Epithelial cell of proximal tubule (primary cell): ENCODE data around the gene CBR4. TPM values are rescaled to one million over a fixed set of nuclear protein-coding genes. Genes with fewer than 3 reads are reported as not detected.

Experiments used
- DNase-seq: peaks from one replicate; pipeline ENCODE4 v3.0.0-alpha.2; 2011; ENCODE audit warnings: low read depth
- H3K4me3 ChIP-seq: 2 replicates; pipeline ENCODE4 v1.5.1; 2011; ENCODE audit warnings: low read depth, mild to moderate bottlenecking, low read length
- total RNA-seq: library from RNA; depleted of rRNA; stranded (reverse); fragments of >200 nt; gene quantifications from 2 replicates; pipeline ENCODE4 v1.2.3, GENCODE V29; 2015
- TF ChIP-seq, protein P1 (sequence below): conservative IDR thresholded peaks from 2 replicates; pipeline ENCODE4 v1.5.1; 2012; ENCODE audit warnings: low read depth, mild to moderate bottlenecking, low read length

CBR4 gene
- total RNA-seq: 10.3 and 12.7 TPM in 2 replicates

DNA sequence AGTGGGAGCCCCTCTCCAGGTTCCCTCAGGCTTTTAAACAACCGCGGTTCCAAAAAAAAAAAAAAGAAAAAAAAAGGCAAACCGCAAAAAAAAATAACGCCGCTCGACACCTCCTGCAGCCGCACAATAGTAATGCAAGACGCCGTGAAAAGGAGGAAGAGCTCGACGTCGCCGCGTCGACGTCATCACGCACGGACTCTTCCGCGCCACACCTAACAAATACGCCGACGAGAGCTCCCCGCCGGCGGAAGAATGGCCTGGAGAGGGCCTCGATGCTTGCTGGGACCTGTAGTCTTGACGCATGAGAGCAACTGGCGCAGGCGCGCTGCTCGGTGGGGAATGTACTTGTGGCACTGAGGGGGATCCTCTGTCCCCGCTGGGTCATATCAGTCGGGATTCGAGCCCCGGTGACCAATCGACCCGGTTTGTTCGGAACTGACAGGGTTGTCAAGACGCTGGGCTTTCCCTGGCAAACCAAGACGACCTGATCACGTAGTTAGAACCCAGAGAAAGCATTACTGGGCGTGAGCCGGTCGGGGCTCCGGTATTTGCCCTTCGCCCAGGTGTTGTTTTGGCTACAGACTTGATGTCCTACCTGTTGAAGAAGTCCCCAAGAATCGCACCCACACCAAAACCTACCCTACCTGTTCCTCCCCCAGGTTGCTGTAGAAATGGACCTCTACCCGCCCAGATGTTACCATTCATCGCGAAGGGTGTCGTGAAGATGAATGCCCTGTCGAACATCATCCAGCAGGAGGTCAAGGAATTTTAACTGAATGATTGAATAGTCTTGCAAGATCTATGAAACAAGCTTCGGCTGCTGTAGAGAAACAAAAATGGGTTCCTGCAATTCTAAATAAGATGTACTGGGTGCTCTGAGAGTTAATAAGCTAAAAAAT lies at the start of gene CBR4:
Gene CBR4, minus strand, starts transcription at position 131 of the 899 bp plus-strand sequence. CDS start 166 bp downstream, outside the sequence.
- H3K4me3 ChIP-seq: peak within 1 kb of the TSS; percentile 65
- TF ChIP-seq, protein P1, sequence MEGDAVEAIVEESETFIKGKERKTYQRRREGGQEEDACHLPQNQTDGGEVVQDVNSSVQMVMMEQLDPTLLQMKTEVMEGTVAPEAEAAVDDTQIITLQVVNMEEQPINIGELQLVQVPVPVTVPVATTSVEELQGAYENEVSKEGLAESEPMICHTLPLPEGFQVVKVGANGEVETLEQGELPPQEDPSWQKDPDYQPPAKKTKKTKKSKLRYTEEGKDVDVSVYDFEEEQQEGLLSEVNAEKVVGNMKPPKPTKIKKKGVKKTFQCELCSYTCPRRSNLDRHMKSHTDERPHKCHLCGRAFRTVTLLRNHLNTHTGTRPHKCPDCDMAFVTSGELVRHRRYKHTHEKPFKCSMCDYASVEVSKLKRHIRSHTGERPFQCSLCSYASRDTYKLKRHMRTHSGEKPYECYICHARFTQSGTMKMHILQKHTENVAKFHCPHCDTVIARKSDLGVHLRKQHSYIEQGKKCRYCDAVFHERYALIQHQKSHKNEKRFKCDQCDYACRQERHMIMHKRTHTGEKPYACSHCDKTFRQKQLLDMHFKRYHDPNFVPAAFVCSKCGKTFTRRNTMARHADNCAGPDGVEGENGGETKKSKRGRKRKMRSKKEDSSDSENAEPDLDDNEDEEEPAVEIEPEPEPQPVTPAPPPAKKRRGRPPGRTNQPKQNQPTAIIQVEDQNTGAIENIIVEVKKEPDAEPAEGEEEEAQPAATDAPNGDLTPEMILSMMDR: peak; percentile 24
- peak; percentile 77 for DNase-seq

DNA sequence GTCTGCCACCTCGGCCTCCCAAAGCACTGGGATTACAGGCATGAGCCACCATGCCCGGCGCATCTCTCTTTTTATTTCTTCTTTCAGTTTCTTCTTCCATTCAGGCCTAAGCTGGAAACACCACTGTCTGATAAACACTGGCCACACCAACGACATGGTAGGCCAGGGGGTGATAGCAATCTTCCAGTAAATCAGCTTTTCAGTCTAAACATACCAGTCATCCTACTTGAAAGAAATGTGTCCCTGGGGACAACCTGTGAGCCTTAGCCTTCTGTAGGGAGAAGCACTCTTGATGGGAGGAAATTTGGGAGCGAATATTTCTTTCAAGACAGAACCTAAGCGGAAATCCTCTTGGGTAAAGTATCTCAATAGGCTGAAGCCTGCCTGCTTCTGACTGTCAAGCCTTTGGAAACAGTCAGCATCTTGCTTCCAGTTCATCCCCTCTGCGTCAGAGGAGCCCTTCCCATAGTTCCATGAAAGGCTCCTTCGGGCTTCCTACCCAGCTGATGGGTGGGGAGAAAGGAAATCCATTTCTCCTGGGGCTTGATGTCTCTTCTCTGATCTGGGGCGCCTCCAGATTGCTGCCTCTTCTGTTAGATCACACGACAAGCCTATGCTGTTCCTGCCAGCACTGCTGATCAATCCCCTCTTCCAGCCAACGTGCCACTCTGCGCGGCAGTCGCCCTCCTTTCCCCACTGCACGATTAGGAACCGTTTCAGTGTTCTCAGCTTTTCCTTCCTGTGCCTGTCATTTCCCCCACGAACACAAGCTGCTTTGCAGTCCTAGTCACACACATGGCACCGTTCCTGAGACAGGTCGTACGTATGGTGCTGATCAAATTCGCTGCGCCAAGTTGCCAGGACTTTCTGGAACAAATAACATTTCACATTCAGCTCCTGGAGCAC lies 49.5 kb upstream of the CBR4 start:
- H3K4me3 ChIP-seq: no peak overlapping the region
- TF ChIP-seq, protein P1: no peak
- no peak for DNase-seq

DNA sequence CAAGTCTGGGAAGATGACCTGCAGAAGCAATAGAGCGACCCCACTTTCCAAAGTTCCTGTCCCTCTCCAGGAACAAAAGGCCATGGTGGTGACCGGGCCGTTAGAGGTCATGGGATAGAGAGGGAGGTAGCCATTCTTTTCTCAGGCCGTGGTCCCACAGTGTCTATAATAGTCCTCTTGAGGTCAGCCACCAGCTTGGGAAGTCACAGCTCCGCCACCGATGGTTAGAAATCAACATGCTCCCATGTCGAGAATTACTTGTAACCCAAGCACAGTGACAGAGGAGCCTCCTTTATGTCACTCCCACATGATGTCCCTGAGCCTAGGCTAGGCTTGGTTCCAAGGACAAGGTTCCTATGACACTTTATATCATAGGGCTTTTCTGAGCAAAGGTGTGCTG lies 48.3 kb upstream of the CBR4 start:
- TF ChIP-seq, protein P1: no peak

DNA sequence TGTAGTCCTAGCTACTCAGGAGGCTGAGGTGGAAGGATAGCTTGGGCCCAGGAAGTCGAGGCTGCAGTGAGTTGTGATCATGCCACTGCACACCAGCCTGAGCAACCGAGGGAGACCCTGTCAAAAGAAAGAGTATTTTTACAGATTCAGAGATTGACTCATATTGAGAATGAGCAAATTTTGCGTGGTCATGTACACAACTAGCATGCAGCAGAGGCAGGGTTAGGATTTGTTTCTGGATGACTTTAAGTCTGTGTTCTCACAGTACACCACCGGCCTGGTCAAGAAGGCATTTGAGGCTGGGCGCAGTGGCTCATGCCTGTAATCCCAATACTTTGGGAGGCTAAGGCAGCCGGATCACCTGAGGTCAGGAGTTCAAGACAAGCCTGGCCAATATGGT lies 44.8 kb upstream of the CBR4 start:
- TF ChIP-seq, protein P1: no peak
- DNase-seq: no peak
- no peak overlapping the region for H3K4me3 ChIP-seq

More for the DNA sequence above, 48.3 kb upstream of the CBR4 start:
- no peak for DNase-seq
- no peak overlapping the region for H3K4me3 ChIP-seq

DNA sequence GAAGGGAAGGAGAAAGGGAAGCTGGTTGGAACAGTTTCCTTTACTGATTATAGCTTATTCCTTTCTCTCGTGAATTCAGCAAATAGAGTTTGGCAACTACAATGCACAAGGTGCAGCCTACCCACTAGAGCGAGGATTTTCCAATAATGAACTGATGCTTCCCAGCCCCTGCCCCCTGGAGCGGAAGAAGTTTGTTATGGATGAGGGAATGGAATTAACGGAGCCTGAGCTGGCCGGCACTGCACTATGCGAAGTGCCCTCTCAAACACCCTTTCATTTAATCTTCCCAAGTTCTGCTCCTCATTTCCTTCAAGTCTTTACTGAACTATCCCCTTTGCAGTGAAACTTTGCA lies 42.5 kb upstream of the CBR4 start:
- TF ChIP-seq, protein P1: no peak
- DNase-seq: no peak
- H3K4me3 ChIP-seq: no peak overlapping the region

DNA sequence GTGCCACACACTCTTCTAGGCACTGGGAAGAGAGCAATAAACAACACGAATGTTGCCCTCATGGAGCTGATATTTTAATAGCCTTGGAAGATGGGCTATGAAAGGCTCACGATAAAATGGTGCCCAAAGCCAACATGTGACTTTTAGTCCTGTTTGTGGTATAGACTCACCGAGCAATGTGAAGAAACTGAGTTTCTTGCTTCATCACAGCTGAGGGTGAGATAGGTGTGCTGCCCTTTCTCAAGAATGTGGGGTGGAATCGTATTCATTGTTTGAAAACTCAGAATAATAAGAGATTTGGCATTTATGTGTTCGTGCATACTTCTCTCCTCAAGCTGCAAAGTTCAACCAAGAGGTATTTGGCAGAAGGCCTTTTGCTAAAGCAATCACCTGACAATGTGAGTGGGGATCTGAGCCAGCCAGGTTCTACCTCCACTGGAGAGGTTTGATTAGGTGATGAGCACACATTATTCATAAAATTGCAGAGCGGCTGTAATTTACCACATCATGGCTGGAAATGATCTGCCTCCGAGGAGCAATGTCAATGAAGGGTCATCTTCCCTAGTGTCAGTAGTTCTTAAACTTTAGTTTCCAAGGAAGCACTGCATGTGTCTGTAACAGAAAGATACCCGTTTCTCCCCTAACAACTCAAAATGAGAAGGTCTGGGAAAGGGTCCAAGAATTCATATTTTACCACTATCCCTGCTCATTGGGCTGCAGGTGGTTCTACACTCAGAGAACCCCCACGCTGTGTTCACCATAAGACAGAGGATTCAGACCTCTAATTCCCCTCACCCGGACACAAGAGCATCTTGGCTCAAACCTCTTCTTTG lies 41.9 kb upstream of the CBR4 start:
- no peak overlapping the region for H3K4me3 ChIP-seq
- DNase-seq: no peak
- TF ChIP-seq, protein P1: no peak
